NB4 (cell line): ENCODE data around the gene OR6C65.
"Not testable (repeated sequence)": the region's sequence is repeated elsewhere in the genome, so short reads cannot be mapped to it uniquely, and the experiment has no call there.

ENCODE experiments used
- DNase-seq: peaks from one replicate; pipeline ENCODE4 v3.0.0; 2010; ENCODE audit warnings: low read depth
- H3K4me3 ChIP-seq: one replicate; pipeline ENCODE4 v1.5.1; 2011; ENCODE audit warnings: mild to moderate bottlenecking, low read depth, low read length, moderate library complexity
- MYC ChIP-seq: IDR thresholded peaks from 2 replicates; pipeline ENCODE4 v1.6.1; 2011; ENCODE audit warnings: low read depth, low read length
- POLR2A ChIP-seq: IDR thresholded peaks from 2 replicates; pipeline ENCODE4 v1.6.1; 2011; ENCODE audit warnings: mild to moderate bottlenecking; ENCODE audit not compliant: insufficient read length; ENCODE audit errors: extremely low read depth
- TF ChIP-seq, protein P1 (sequence below): IDR thresholded peaks from one replicate; pipeline ENCODE4 v1.5.1; 2012; ENCODE audit warnings: low read depth, low read length
- TF ChIP-seq, protein P2 (sequence below): IDR thresholded peaks from 2 replicates; pipeline ENCODE4 v1.6.1; 2011; ENCODE audit warnings: low read depth, low read length

OR6C65 gene

DNA sequence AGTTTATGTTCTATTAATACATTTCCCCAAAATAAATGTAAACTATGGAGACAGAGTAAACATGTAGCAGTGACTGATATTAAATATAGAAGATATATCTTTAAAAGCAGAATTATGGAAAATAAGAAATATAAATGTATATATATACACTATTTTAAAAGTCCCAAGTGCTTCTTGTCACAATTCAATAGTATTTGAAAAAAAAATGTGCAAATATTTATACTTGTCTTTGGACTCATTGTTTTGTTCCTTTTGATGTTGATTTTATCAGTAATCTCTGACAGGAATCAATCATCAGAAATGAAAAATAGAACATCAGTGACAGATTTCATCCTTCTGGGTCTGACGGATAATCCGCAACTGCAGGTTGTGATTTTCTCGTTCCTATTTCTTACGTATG lies 25.6 kb downstream of the OR6C65 start, which contains the start of gene OR6C76:
Gene OR6C76 (plus strand): TSS at position 301 of the 400 bp plus-strand sequence. CDS start 0 bp downstream, at position 301.
- TF ChIP-seq, protein P1, sequence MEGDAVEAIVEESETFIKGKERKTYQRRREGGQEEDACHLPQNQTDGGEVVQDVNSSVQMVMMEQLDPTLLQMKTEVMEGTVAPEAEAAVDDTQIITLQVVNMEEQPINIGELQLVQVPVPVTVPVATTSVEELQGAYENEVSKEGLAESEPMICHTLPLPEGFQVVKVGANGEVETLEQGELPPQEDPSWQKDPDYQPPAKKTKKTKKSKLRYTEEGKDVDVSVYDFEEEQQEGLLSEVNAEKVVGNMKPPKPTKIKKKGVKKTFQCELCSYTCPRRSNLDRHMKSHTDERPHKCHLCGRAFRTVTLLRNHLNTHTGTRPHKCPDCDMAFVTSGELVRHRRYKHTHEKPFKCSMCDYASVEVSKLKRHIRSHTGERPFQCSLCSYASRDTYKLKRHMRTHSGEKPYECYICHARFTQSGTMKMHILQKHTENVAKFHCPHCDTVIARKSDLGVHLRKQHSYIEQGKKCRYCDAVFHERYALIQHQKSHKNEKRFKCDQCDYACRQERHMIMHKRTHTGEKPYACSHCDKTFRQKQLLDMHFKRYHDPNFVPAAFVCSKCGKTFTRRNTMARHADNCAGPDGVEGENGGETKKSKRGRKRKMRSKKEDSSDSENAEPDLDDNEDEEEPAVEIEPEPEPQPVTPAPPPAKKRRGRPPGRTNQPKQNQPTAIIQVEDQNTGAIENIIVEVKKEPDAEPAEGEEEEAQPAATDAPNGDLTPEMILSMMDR, result no peak
- TF ChIP-seq, protein P2, sequence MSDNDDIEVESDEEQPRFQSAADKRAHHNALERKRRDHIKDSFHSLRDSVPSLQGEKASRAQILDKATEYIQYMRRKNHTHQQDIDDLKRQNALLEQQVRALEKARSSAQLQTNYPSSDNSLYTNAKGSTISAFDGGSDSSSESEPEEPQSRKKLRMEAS, result no peak
- no peak for DNase-seq
- H3K4me3 ChIP-seq, result no peak within 1 kb of the TSS

DNA sequence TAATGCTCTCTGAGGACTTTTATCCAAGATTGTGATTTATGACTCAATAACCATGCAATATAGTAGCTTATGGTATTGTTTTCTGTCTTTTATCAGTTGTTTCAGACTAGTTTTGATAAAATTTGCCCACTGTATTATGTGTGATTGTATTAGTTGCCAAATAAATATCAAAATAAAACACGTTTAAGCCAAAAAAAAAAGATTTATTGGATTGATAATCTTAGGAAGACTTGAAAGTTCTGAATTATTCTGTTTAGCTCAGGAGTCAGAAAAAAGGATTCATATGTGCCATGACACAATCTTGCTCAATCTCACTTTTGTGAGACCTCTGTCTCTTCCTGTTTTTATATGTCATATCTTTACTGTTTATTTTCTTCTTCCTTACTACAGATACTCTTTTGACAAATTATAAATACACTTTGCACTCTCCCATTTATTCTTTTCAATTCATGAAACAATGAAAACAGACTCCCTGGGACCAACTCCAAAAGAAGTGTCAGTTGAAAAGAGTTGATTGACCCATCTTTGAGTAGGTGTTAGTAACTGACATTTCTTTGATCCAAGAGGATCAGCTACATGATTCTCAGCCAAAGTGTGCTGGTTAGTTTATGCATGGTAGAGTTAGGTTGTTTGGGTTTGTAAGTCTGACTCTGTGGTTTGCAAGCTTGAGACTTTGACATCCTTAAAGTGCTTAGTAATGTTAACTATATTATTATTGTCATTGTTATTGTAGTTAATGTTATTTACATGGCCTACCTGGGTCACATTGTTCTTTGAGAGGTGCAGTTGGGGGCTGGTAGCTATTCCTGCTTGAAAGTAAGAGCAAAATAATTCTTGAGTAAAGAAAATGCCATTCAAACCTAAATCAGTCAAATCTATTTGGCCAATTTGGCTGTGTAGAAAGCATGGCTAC lies 28.3 kb downstream of the OR6C65 start:
- TF ChIP-seq, protein P1, result no peak
- TF ChIP-seq MYC, result no peak
- TF ChIP-seq, protein P2, result no peak
- TF ChIP-seq POLR2A, result no peak
- DNase-seq, result no peak

DNA sequence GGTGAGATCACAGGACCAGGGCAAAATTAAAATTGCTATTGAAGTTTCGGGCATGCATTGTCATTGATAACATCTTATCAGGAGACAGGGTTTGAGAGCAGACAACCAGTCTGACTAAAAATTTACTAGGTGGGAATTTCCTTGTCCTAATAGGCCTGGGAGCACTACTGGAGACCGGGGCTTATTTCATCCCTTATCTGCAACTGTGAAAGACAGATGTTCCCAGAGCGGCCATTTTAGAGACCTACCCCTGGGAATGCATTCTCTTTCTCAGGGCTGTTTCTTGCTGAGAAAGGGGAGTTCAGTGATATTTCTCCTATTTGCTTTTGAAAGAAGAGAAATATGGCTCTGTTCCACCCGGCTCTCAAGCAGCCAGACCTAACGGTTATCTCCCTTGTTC lies 40.9 kb downstream of the OR6C65 start:
- DNase-seq, H3K4me3 ChIP-seq: not testable (repeated sequence)

More for the DNA sequence above, 28.3 kb downstream of the OR6C65 start:
- H3K4me3 ChIP-seq, result no peak overlapping the region

DNA sequence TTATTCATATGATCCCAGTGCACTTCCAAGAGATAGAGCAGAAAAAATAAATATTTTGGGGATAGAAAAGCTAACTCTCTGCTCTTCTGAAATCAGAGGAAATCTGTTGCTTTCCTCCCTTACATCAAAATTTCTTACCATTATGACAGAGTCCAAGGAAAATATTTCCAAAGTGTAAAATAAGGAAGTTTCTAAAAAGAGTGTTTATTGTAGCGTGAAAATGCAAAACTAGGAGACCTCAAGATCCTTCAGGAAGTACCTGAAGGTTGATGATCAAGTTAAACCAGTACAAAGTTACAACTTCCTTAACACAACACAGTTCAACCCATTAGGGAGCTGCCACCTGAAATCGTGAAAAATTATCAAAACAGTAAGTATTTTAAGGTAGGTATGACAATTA lies 43.4 kb downstream of the OR6C65 start, which contains the start of gene OR6C2:
Gene OR6C2 (plus strand): TSS at position 301 of the 400 bp plus-strand sequence. CDS start 8,138 bp downstream, outside the sequence.
- no peak for DNase-seq
- no peak within 1 kb of the TSS for H3K4me3 ChIP-seq
- TF ChIP-seq, protein P2, result no peak
- TF ChIP-seq, protein P1, result no peak
- no peak for TF ChIP-seq POLR2A
- no peak for TF ChIP-seq MYC

DNA sequence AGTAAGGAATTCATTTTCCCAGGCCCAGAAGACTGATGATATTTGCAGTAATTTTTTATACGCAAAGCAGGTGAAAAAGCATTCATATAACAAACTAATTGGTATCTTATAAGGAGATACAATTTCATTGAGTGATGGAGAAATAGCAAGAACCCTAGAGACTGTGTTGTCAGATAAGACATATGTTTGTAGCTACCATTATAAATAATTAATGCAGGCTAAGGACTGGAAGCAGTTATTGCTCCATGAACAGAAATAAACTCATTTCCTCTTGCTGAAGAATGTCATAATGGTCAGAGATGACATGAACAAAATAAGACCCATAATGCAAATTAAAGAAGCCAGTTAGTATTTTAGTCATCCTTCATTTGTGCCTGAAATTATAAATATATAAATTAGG lies 45.0 kb downstream of the OR6C65 start:
- TF ChIP-seq MYC, result no peak
- TF ChIP-seq, protein P1, result no peak
- TF ChIP-seq, protein P2, result no peak
- no peak for TF ChIP-seq POLR2A
- no peak overlapping the region for H3K4me3 ChIP-seq
- DNase-seq, result no peak

DNA sequence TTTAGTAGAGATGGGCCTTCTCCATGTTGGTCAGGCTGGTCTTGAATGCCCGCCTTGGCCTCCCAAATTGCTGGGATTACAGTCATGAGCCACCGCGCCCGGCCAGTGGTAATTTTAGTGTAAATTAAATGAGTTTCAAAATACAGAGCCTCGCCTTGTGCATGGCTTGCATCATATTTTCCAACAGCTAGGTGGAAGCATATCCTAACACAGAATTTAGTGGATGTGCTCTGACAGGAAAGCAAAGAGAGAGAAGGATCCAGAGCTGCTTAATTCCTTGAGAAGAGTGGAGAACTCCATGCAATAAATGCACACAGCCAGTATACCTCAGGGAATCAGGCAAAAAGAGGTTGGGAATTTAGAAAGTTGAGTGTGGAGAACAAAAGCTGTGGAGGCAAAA lies 46.0 kb downstream of the OR6C65 start:
- TF ChIP-seq, protein P1, result no peak
- TF ChIP-seq, protein P2, result no peak
- no peak for TF ChIP-seq MYC
- no peak for TF ChIP-seq POLR2A
- no peak overlapping the region for H3K4me3 ChIP-seq
- no peak for DNase-seq
